ENCODE data around the gene PTPRN2. TPM values are rescaled to one million over a fixed set of nuclear protein-coding genes. Genes with fewer than 3 reads are reported as not detected.
"Not testable (repeated sequence)": the region's sequence is repeated elsewhere in the genome, so short reads cannot be mapped to it uniquely, and the experiment has no call there.

Gene PTPRN2
- total and polyA plus RNA-seq, 7 donors: 3.2 to 7.1 (median 5.5) TPM

GRCh38 chr7:158388928-158389327 is 198.7 kb downstream of the PTPRN2 start:
- TF ChIP-seq EP300 (IDR thresholded peaks at IDR 0.05) (no peak), POLR2A (IDR thresholded peaks at IDR 0.05) (no peak), CTCF (IDR thresholded peaks at IDR 0.05) (no peak), POLR2AphosphoS5 (IDR thresholded peaks at IDR 0.05) (no peak)
- 91 to 93% methylated on average over 16 of the region's 16 CpGs for WGBS, 2 donors
- H3K4me3 ChIP-seq: no peak overlapping the region
- H3K27ac ChIP-seq: no peak overlapping the region
- H3K36me3 ChIP-seq: no peaks in the 10 kb centered on the region
- no peaks in the 10 kb centered on the region for H3K9me3 ChIP-seq
- no peak for DNase-seq
- no peaks in the 10 kb centered on the region for H3K4me1 ChIP-seq
- H3K27me3 ChIP-seq: no peaks in the 10 kb centered on the region
- intact Hi-C loops (cut with DNase I): no loop called here

GRCh38 chr7:158388072-158388471 is 199.6 kb downstream of the PTPRN2 start:
- no peak overlapping the region for H3K27ac ChIP-seq
- no peaks in the 10 kb centered on the region for H3K9me3 ChIP-seq
- H3K36me3 ChIP-seq: no peaks in the 10 kb centered on the region
- DNase-seq: no peak
- H3K4me1 ChIP-seq: no peaks in the 10 kb centered on the region
- no peak for TF ChIP-seq EP300 (IDR thresholded peaks at IDR 0.05)
- WGBS, 2 donors: 82 to 86% methylated on average over 15 of the region's 15 CpGs
- intact Hi-C loops (cut with DNase I): no loop called here
- H3K4me3 ChIP-seq: no peak overlapping the region
- H3K27me3 ChIP-seq: no peaks in the 10 kb centered on the region

- no peaks in the 10 kb centered on the region for H3K4me1 ChIP-seq
- TF ChIP-seq POLR2AphosphoS5 (IDR thresholded peaks at IDR 0.05) (no peak), EP300 (IDR thresholded peaks at IDR 0.05) (no peak), CTCF (IDR thresholded peaks at IDR 0.05) (no peak), POLR2A (IDR thresholded peaks at IDR 0.05) (no peak)
- no peaks in the 10 kb centered on the region for H3K27me3 ChIP-seq
- no peaks in the 10 kb centered on the region for H3K9me3 ChIP-seq
- WGBS, 2 donors: 73 to 83% methylated on average over 12 of the region's 12 CpGs
- H3K4me3 ChIP-seq: no peak overlapping the region
- H3K27ac ChIP-seq: no peak overlapping the region
- intact Hi-C loops (cut with DNase I): no loop called here
- H3K36me3 ChIP-seq: no peaks in the 10 kb centered on the region
- no peak for DNase-seq
These were observed 200.1 kb downstream of the PTPRN2 start for GRCh38 chr7:158387546-158387891.

- no peak for DNase-seq
- no peaks in the 10 kb centered on the region for H3K36me3 ChIP-seq
- no peak overlapping the region for H3K27ac ChIP-seq
- 76 to 84% methylated on average over 20 of the region's 20 CpGs for WGBS, 2 donors
- intact Hi-C loops (cut with DNase I): no loop called here
- H3K4me1 ChIP-seq: no peaks in the 10 kb centered on the region
- no peak overlapping the region for H3K4me3 ChIP-seq
- H3K9me3 ChIP-seq: no peaks in the 10 kb centered on the region
- no peaks in the 10 kb centered on the region for H3K27me3 ChIP-seq
- no peak for TF ChIP-seq POLR2AphosphoS5 (IDR thresholded peaks at IDR 0.05)
- TF ChIP-seq CTCF (IDR thresholded peaks at IDR 0.05): no peak
- TF ChIP-seq POLR2A (IDR thresholded peaks at IDR 0.05): no peak
- TF ChIP-seq EP300 (IDR thresholded peaks at IDR 0.05): no peak
These were observed 200.6 kb downstream of the PTPRN2 start for GRCh38 chr7:158386866-158387545.

GRCh38 chr7:158386355-158386618 is 201.3 kb downstream of the PTPRN2 start:
- H3K36me3 ChIP-seq: no peaks in the 10 kb centered on the region
- 77 to 85% methylated on average over 5 of the region's 5 CpGs for WGBS, 2 donors
- no peaks in the 10 kb centered on the region for H3K27me3 ChIP-seq
- H3K9me3 ChIP-seq: no peaks in the 10 kb centered on the region
- no peak for DNase-seq
- H3K4me1 ChIP-seq: no peaks in the 10 kb centered on the region
- no peak overlapping the region for H3K4me3 ChIP-seq
- intact Hi-C loops (cut with DNase I): no loop called here
- no peak for TF ChIP-seq POLR2AphosphoS5 (IDR thresholded peaks at IDR 0.05)
- TF ChIP-seq CTCF (IDR thresholded peaks at IDR 0.05): no peak
- no peak for TF ChIP-seq POLR2A (IDR thresholded peaks at IDR 0.05)
- no peak for TF ChIP-seq EP300 (IDR thresholded peaks at IDR 0.05)
- H3K27ac ChIP-seq: no peak overlapping the region

GRCh38 chr7:158385496-158386354 is 201.9 kb downstream of the PTPRN2 start:
- H3K27ac ChIP-seq; H3K4me1 ChIP-seq; H3K4me3 ChIP-seq; DNase-seq; H3K9me3 ChIP-seq; intact Hi-C loops (cut with DNase I); H3K36me3 ChIP-seq; H3K27me3 ChIP-seq: not testable (repeated sequence)
- 82 to 88% methylated on average over 17 to 18 of the region's 20 CpGs for WGBS, 2 donors

Data from sigmoid colon (tissue), 7 donors.